Measurements from ENCODE around the gene ZC2HC1C. TPM values are rescaled to one million over a fixed set of nuclear protein-coding genes. Genes with fewer than 3 reads are reported as not detected.

ZC2HC1C gene
- total and polyA plus RNA-seq, 2 of the 13 experiments (the other 11 are each of a cell fraction or from before 2014, with no cell fraction given) = 3.3 to 3.5 TPM

- ATAC-seq (peak; percentile 10), FAIRE-seq (no peak), DNase-seq (ENCODE audit: low spot score) (no peak)
- BruUV-seq (replicated peaks) = no TSS peak
- H3K79me2 ChIP-seq (ENCODE audit: insufficient read depth, low read length) = peaks cover 26% of the 10 kb centered on the region
- 55% methylated on average over 8 of the region's 8 CpGs for WGBS (ENCODE audit: low lambda C conversion rate)
- H3K4me2 ChIP-seq (ENCODE audit: low read depth, low read length) = peak overlapping the region; percentile 94
- POLR2A ChIA-PET = interaction anchor here (0.6 to 1.7 kb wide), 5 partner anchors 14 to 141 kb away, joined by 3 to 18 read pairs (median 4); partner anchors contain the start of genes MLH3 and RPS6KL1
- H3K36me3 ChIP-seq (replicated peaks in 1 of 2; ENCODE audit: control insufficient read depth in 1 of 2, insufficient read depth in 2 of 2, low read length in 2 of 2) = peaks cover 0 to 3% of the 10 kb centered on the region in 2 experiments; a peak in 1 of 5 replicates
- H3K27me3 ChIP-seq (ENCODE audit: control insufficient read depth in 1 of 2, insufficient read depth in 2 of 2, low read length in 2 of 2) = no peaks in the 10 kb centered on the region; a peak in 1 of 5 replicates
- H2AFZ ChIP-seq (ENCODE audit: low read length) = no peak overlapping the region
- in situ Hi-C loops (cut with HindIII; ENCODE audit: extremely low pct_ligation_motif_present, low pct_unique_long_range_greater_than_20kb) = no loop called here
- no peaks in the 10 kb centered on the region for H4K20me1 ChIP-seq (ENCODE audit: insufficient read depth, low read length)
- peak overlapping the region; percentile 37 for H3K27ac ChIP-seq (ENCODE audit: extremely low read length, insufficient read depth, low read length)
- TF ChIP-seq ZNF124 (CRISPR knock-in tag; IDR thresholded peaks at IDR 0.05) (no peak), KAT8 (CRISPR knock-in tag; IDR thresholded peaks at IDR 0.05) (peak; percentile 0; the same call in 1 of the 2 replicates), RFXAP (CRISPR knock-in tag; IDR thresholded peaks at IDR 0.05; ENCODE audit: borderline replicate concordance) (0 out of 2 replicates have a peak, but pooled peaks have one; percentile 9), E2F1 (CRISPR knock-in tag; IDR thresholded peaks at IDR 0.05) (0 out of 2 replicates have a peak, but pooled peaks have one; percentile 17), ZNF891 (CRISPR knock-in tag; IDR thresholded peaks at IDR 0.05) (no peak), SAP130 (CRISPR knock-in tag; IDR thresholded peaks at IDR 0.05; ENCODE audit: low read depth) (peak; percentile 5; the same call in 1 of the 2 replicates)
- no peaks in the 10 kb centered on the region for H3K9me3 ChIP-seq (ENCODE audit: low read length)
- intact Hi-C loops (cut with micrococcal nuclease; ENCODE audit: unreplicated experiment) = loop anchor here (10.0 kb wide), 1 partner anchor 59 kb away; the partner anchor contains the start of gene EIF2B2
- H3K9ac ChIP-seq (ENCODE audit: insufficient read depth, low read depth, low read length) = peak overlapping the region; percentile 37; the same call in 1 of the 2 replicates
- H3K4me3 ChIP-seq (replicated peaks in 1 of 3; ENCODE audit: insufficient read depth in 1 of 3, low read depth in 2 of 3, low read length in 3 of 3) = peak overlapping the region; percentile 73 to 86 (median 77); a peak in 5 of 6 replicates
- peaks cover 35% of the 10 kb centered on the region for H3K4me1 ChIP-seq (ENCODE audit: insufficient read depth, low read length)
- CTCF ChIA-PET (ENCODE audit: low intra/inter-chr PET ratio, low total read pairs) = no interaction called here
Observed at GRCh38 chr14:75064205-75064567, 5.3 kb upstream of the ZC2HC1C start.

GRCh38 chr14:75066691-75067090, 2.8 kb upstream of the ZC2HC1C start:
- DNase-seq (ENCODE audit: low spot score) (no peak), ATAC-seq (no peak), FAIRE-seq (no peak)
- peaks cover 26% of the 10 kb centered on the region for H3K79me2 ChIP-seq (ENCODE audit: insufficient read depth, low read length)
- peaks cover 54% of the 10 kb centered on the region for H3K4me1 ChIP-seq (ENCODE audit: insufficient read depth, low read length)
- no peak overlapping the region for H3K9ac ChIP-seq (ENCODE audit: insufficient read depth, low read depth, low read length)
- intact Hi-C loops (cut with micrococcal nuclease; ENCODE audit: unreplicated experiment) = loop anchor here (10.0 kb wide), 1 partner anchor 62 kb away; the partner anchor contains the start of gene EIF2B2
- CTCF ChIA-PET (ENCODE audit: low intra/inter-chr PET ratio, low total read pairs) = no interaction called here
- no peaks in the 10 kb centered on the region; a peak in 1 of 5 replicates for H3K27me3 ChIP-seq (ENCODE audit: control insufficient read depth in 1 of 2, insufficient read depth in 2 of 2, low read length in 2 of 2)
- WGBS (ENCODE audit: low lambda C conversion rate) = 100% methylated on average over 3 of the region's 3 CpGs
- BruUV-seq (replicated peaks) = no TSS peak
- TF ChIP-seq ZNF460 (CRISPR knock-in tag; IDR thresholded peaks at IDR 0.05; ENCODE audit: borderline replicate concordance) (peak; percentile 10; the same call in 1 of the 2 replicates), NR0B2 (CRISPR knock-in tag; IDR thresholded peaks at IDR 0.05) (no peak)
- no peak overlapping the region for H3K4me2 ChIP-seq (ENCODE audit: low read depth, low read length)
- H2AFZ ChIP-seq (ENCODE audit: low read length) = no peak overlapping the region
- H3K9me3 ChIP-seq (ENCODE audit: low read length) = no peaks in the 10 kb centered on the region
- H3K4me3 ChIP-seq (replicated peaks in 1 of 3; ENCODE audit: insufficient read depth in 1 of 3, low read depth in 2 of 3, low read length in 3 of 3) = no peak overlapping the region
- no peaks in the 10 kb centered on the region for H4K20me1 ChIP-seq (ENCODE audit: insufficient read depth, low read length)
- H3K27ac ChIP-seq (ENCODE audit: extremely low read length, insufficient read depth, low read length) = no peak overlapping the region
- POLR2A ChIA-PET = interaction anchor here (1.4 kb wide), 1 partner anchor 112 kb away, joined by 3 read pairs; the partner anchor contains the start of gene PGF
- in situ Hi-C loops (cut with HindIII; ENCODE audit: extremely low pct_ligation_motif_present, low pct_unique_long_range_greater_than_20kb) = no loop called here
- no peaks in the 10 kb centered on the region for H3K36me3 ChIP-seq (replicated peaks in 1 of 2; ENCODE audit: control insufficient read depth in 1 of 2, insufficient read depth in 2 of 2, low read length in 2 of 2)
